Inferior parietal cortex (tissue), 1 donor: Measurements from ENCODE around the gene CYP3A7.
A peak's percentile ranks its signal among the peaks of the same experiment; 100 is the strongest.
"Not testable (repeated sequence)": the region's sequence is repeated elsewhere in the genome, so short reads cannot be mapped to it uniquely, and the experiment has no call there.

ENCODE experiments used
- DNase-seq: peaks from one replicate; pipeline ENCODE4 v3.0.0-alpha.2; 2016; ENCODE audit errors: extremely low spot score

Gene CYP3A7

GRCh38 chr7:99669782-99670181 is 65.2 kb downstream of the CYP3A7 start:
- no peak for DNase-seq

GRCh38 chr7:99668541-99668940 is 66.5 kb downstream of the CYP3A7 start:
- DNase-seq, result no peak

GRCh38 chr7:99667179-99667578 is 67.8 kb downstream of the CYP3A7 start:
- no peak for DNase-seq

- DNase-seq, result no peak
These were observed 69.0 kb downstream of the CYP3A7 start for GRCh38 chr7:99666013-99666395.

- peak; percentile 51 for DNase-seq
These were observed 69.5 kb downstream of the CYP3A7 start for GRCh38 chr7:99665312-99666012.

- not testable (repeated sequence) for DNase-seq
These were observed 77.1 kb downstream of the CYP3A7 start for GRCh38 chr7:99657879-99658278.
